RWPE1 (cell line): ENCODE measurements around the gene PAK6.

ENCODE experiments used
- CTCF ChIA-PET: fragments of 350-600 bp; sonication (Branson Sonifier 250); formaldehyde crosslinking; extraction: SDS; loops from one replicate; lab custom pipeline; 2021; lab: Yijun Ruan, JAX
- POLR2A ChIA-PET: fragments of 400-600 bp; formaldehyde crosslinking; extraction: SDS; loops from one replicate; lab custom pipeline; 2020; ENCODE audit warnings: antibody characterized with exemption; ENCODE audit not compliant: low non-redundant PET; lab: Yijun Ruan, JAX
- DNase-seq: peaks from one replicate; pipeline ENCODE4 v3.0.0; 2012; ENCODE audit warnings: low spot score
- H3K27ac ChIP-seq: fragments of 450-650 bp; 2 replicates; pipeline ENCODE4 v1.5.1; 2017
- TF ChIP-seq, protein P1 (sequence below): fragments of 450-650 bp; conservative IDR thresholded peaks from 2 replicates; pipeline ENCODE4 v1.5.1; 2017; ENCODE audit warnings: low read depth, mild to moderate bottlenecking

PAK6 gene

DNA sequence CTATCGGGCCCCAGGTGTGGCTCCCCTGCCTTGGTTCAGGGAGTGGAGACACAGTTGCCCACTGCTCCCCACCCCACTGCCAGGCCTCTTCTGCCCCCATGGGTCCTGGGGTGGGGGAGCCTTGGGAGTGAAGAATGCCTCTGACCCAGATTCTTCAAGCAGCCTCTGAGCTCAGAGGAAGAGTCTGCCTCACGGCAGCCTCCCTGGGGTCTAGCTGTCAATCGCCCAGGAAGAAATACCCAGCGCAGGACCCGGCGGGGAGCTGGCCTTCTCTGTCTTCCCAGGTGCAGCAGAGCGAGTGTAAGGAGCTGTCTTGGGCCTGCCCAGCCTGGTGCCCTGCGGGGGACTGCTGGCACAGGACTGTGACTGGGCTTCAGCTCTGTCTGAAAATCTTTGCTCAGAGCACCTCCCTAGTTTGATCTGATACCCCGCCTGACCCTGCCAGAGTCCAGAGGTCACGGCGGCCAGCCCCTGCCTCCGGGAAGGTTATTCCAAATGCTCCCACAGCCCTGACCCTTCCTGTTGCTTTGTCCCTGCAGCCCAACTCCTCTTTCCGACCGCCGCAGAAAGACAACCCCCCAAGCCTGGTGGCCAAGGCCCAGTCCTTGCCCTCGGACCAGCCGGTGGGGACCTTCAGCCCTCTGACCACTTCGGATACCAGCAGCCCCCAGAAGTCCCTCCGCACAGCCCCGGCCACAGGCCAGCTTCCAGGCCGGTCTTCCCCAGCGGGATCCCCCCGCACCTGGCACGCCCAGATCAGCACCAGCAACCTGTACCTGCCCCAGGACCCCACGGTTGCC lies 33.0 kb downstream of the PAK6 start:
- ChIA-PET POLR2A (no interaction called here), CTCF (interaction anchor here (0.7 to 7.0 kb wide), 8 partner anchors 14 to 227 kb away, joined by 3 to 112 read pairs (median 5); partner anchors contain the start of gene PAK6)
- DNase-seq = no peak
- peak overlapping the region; percentile 20 for H3K27ac ChIP-seq
- TF ChIP-seq, protein P1, sequence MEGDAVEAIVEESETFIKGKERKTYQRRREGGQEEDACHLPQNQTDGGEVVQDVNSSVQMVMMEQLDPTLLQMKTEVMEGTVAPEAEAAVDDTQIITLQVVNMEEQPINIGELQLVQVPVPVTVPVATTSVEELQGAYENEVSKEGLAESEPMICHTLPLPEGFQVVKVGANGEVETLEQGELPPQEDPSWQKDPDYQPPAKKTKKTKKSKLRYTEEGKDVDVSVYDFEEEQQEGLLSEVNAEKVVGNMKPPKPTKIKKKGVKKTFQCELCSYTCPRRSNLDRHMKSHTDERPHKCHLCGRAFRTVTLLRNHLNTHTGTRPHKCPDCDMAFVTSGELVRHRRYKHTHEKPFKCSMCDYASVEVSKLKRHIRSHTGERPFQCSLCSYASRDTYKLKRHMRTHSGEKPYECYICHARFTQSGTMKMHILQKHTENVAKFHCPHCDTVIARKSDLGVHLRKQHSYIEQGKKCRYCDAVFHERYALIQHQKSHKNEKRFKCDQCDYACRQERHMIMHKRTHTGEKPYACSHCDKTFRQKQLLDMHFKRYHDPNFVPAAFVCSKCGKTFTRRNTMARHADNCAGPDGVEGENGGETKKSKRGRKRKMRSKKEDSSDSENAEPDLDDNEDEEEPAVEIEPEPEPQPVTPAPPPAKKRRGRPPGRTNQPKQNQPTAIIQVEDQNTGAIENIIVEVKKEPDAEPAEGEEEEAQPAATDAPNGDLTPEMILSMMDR = no peak

DNA sequence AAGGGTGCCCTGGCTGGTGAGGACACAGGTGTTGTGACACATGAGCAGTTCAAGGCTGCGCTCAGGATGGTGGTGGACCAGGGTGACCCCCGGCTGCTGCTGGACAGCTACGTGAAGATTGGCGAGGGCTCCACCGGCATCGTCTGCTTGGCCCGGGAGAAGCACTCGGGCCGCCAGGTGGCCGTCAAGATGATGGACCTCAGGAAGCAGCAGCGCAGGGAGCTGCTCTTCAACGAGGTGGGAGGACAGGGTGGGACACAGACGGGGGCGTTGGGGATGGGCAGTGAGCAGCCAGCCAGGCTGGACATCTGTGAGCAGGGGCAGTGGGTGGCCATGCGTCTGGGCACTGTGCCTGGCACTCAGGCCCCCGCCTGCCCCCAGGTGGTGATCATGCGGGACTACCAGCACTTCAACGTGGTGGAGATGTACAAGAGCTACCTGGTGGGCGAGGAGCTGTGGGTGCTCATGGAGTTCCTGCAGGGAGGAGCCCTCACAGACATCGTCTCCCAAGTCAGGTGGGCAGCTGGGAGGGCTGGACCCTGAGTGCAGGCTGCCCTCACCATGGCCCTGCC lies 33.7 kb downstream of the PAK6 start:
- POLR2A ChIA-PET = no interaction called here
- CTCF ChIA-PET = interaction anchor here (0.6 to 7.0 kb wide), 15 partner anchors 10 to 368 kb away, joined by 3 to 112 read pairs (median 5); partner anchors contain the start of gene PAK6
- DNase-seq = no peak
- TF ChIP-seq, protein P1 = no peak; the same call in 1 of the 2 replicates
- peak overlapping the region; percentile 9; the same call in 1 of the 2 replicates for H3K27ac ChIP-seq

DNA sequence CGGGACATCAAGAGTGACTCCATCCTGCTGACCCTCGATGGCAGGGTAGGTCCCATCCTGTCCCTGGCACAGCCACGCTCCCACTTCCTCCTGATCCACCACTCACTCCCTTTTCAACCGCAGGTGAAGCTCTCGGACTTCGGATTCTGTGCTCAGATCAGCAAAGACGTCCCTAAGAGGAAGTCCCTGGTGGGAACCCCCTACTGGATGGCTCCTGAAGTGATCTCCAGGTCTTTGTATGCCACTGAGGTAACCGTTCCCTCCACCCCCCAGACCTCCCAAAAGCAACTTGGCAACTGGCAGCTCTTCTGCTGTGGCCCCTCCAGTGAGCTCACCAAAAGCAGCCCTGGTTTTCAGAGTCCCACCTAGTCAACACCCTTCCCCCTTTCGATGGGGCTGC lies 34.6 kb downstream of the PAK6 start:
- H3K27ac ChIP-seq = peak overlapping the region; percentile 9; the same call in 1 of the 2 replicates
- TF ChIP-seq, protein P1 = no peak
- DNase-seq = no peak
- CTCF ChIA-PET = interaction anchor here (0.8 to 7.0 kb wide), 15 partner anchors 9 to 240 kb away, joined by 3 to 112 read pairs (median 11); partner anchors contain the start of gene PAK6
- POLR2A ChIA-PET = no interaction called here

GRCh38 chr15:40274350-40275274 lies 35.7 kb downstream of the PAK6 start:
- peak overlapping the region; percentile 22 for H3K27ac ChIP-seq
- peak; percentile 71 for DNase-seq
- TF ChIP-seq, protein P1 = peak; percentile 100
- ChIA-PET POLR2A (no interaction called here), CTCF (interaction anchor here (0.6 to 7.0 kb wide), 37 partner anchors 8 to 242 kb away, joined by 3 to 112 read pairs (median 5); partner anchors contain the start of genes ANKRD63 and PAK6)

GRCh38 chr15:40275523-40275922 lies 36.7 kb downstream of the PAK6 start:
- POLR2A ChIA-PET = no interaction called here
- CTCF ChIA-PET = interaction anchor here (0.8 to 7.0 kb wide), 7 partner anchors 28 to 88 kb away, joined by 3 to 112 read pairs (median 6); partner anchors contain the start of gene PAK6
- no peak for DNase-seq
- TF ChIP-seq, protein P1 = no peak
- no peak overlapping the region for H3K27ac ChIP-seq
